Lower leg skin (tissue), 4 donors: ENCODE data around the gene SPATA13. TPM values are rescaled to one million over a fixed set of nuclear protein-coding genes. Genes with fewer than 3 reads are reported as not detected.

Experiments used
- DNase-seq, 2 donors: peaks; one replicate each; pipeline ENCODE4 v3.0.0-alpha.2; 2019; ENCODE audit warnings: low spot score in 2 of 2
- H3K4me3 ChIP-seq: fragments of 200-600 bp; sonication (generic); 2 replicates; pipeline ENCODE4 v1.5.1; 2017; ENCODE audit warnings: mild to moderate bottlenecking, low read depth; ENCODE audit not compliant: poor library complexity, severe bottlenecking
- POLR2A ChIP-seq, 2 donors: fragments of 450-650 bp; IDR thresholded peaks; one replicate each; pipeline ENCODE4 v1.6.1; 2016 to 2017; ENCODE audit warnings: antibody characterized with exemption in 2 of 2, mild to moderate bottlenecking in 1 of 2, moderate library complexity in 1 of 2
- WGBS, 2 donors: methylation state at CpG; one replicate each; pipeline ENCODE4 v1.1.5; 2018; 5-methylcytosine and 5-hydroxymethylcytosine counted together
- intact Hi-C: fragments of 100-400 bp; cut with DNase I; formaldehyde crosslinking; loops from one replicate; pipeline ENCODE4 v1.15.0; 2023; ENCODE audit warnings: low total_unique reads
- total RNA-seq, 4 donors: library from RNA; depleted of rRNA; stranded (reverse); fragments of >200 nt; gene quantifications; one replicate each; pipeline ENCODE4 v1.1.0, GENCODE V29; 2016
- TF ChIP-seq, protein P1 (sequence below), 3 donors: fragments of 450-650 bp; IDR thresholded peaks; one replicate each; pipeline ENCODE4 v1.5.1; 2016; ENCODE audit warnings: antibody characterized with exemption in 3 of 3, mild to moderate bottlenecking in 3 of 3, moderate library complexity in 2 of 3

The SPATA13 gene
- total RNA-seq, 4 donors from 2014 or later = 30.6 to 78.3 (median 46.2) TPM

GRCh38 chr13:24275041-24275440 is 114.5 kb downstream of the SPATA13 start:
- no peak overlapping the region for H3K4me3 ChIP-seq
- TF ChIP-seq, protein P1, sequence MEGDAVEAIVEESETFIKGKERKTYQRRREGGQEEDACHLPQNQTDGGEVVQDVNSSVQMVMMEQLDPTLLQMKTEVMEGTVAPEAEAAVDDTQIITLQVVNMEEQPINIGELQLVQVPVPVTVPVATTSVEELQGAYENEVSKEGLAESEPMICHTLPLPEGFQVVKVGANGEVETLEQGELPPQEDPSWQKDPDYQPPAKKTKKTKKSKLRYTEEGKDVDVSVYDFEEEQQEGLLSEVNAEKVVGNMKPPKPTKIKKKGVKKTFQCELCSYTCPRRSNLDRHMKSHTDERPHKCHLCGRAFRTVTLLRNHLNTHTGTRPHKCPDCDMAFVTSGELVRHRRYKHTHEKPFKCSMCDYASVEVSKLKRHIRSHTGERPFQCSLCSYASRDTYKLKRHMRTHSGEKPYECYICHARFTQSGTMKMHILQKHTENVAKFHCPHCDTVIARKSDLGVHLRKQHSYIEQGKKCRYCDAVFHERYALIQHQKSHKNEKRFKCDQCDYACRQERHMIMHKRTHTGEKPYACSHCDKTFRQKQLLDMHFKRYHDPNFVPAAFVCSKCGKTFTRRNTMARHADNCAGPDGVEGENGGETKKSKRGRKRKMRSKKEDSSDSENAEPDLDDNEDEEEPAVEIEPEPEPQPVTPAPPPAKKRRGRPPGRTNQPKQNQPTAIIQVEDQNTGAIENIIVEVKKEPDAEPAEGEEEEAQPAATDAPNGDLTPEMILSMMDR (IDR thresholded peaks at IDR 0.05) = no peak
- TF ChIP-seq POLR2A (IDR thresholded peaks at IDR 0.05) = no peak
- no peak for DNase-seq
- intact Hi-C loops = no loop called here

GRCh38 chr13:24276306-24276705 is 115.8 kb downstream of the SPATA13 start:
- WGBS, 2 donors = 87 to 88% methylated on average over 2 of the region's 2 CpGs
- TF ChIP-seq, protein P1 (IDR thresholded peaks at IDR 0.05) = no peak
- TF ChIP-seq POLR2A (IDR thresholded peaks at IDR 0.05) = no peak
- intact Hi-C loops = no loop called here
- H3K4me3 ChIP-seq = no peak overlapping the region
- DNase-seq = no peak

DNA sequence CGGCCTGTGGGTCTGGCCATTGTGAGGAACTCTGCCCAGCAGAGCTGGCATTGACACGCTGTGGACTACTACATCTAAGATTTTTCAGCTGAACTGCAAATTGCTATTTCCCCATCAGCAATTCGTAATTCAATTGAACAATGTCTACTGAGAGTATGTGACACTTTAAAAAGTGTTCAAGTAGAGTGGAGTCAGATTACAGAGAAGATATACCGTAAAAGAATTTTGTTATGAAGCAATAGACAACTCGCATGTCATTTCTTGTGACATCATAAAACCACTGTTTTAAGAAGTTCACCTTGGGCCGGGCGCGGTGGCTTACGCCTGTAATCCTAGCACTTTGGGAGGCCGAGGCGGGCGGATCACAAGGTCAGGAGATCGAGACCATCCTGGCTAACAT is 116.3 kb downstream of the SPATA13 start:
- 94 to 96% methylated on average over 13 of the region's 13 CpGs for WGBS, 2 donors
- intact Hi-C loops = no loop called here
- TF ChIP-seq, protein P1 (IDR thresholded peaks at IDR 0.05) = no peak
- TF ChIP-seq POLR2A (IDR thresholded peaks at IDR 0.05) = no peak
- no peak overlapping the region for H3K4me3 ChIP-seq
- no peak for DNase-seq

- WGBS, 2 donors = 85 to 91% methylated on average over 6 of the region's 6 CpGs
- TF ChIP-seq, protein P1 (IDR thresholded peaks at IDR 0.05) = no peak
- no peak for TF ChIP-seq POLR2A (IDR thresholded peaks at IDR 0.05)
- no peak overlapping the region for H3K4me3 ChIP-seq
- DNase-seq = no peak
- intact Hi-C loops = no loop called here
These were observed 117.2 kb downstream of the SPATA13 start for GRCh38 chr13:24277761-24278160.

DNA sequence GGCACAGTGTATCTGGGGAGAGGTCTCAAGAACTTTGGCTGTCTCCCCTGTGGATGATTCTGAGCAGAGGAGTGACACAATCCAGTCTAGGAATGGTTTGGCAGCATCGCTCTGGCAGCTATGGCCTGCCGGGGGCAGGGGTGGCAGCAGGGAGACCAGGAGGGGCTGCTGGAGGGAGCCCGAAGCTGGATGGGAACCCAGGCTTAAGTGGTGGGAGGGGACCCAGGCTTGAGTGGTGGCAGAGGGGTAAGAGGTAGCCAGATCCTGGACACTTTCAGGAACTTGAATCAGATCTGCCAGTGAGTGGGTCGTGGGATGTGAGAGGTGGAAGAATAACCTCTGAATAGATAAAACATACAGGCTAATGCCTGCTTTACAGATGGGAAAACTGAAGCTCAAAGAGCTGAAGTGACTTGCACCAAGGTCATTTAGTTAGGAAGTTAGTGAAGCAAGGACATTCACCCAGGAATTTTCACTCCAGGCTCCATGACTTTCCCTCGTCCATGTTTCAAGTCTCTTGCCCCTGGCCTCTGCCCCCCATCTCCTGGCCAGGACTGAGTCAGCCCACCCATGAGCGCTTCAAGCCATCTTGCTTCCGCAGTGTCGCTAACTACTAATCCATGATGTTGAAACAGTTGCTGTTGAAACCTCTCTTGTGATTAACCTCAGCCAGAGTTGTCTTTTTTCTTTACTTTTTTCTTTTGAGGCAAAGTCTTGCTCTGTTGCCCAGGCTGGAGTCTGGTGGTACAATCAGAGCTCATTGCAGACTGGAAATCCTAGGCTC is 119.0 kb downstream of the SPATA13 start:
- no peak for DNase-seq
- WGBS, 2 donors = 94% methylated on average over 8 of the region's 8 CpGs
- TF ChIP-seq, protein P1 (IDR thresholded peaks at IDR 0.05) = no peak
- no peak for TF ChIP-seq POLR2A (IDR thresholded peaks at IDR 0.05)
- intact Hi-C loops = no loop called here
- H3K4me3 ChIP-seq = no peak overlapping the region

- TF ChIP-seq POLR2A (IDR thresholded peaks at IDR 0.05) = no peak
- TF ChIP-seq, protein P1 (IDR thresholded peaks at IDR 0.05) = no peak
- intact Hi-C loops = no loop called here
These were observed 120.2 kb downstream of the SPATA13 start for GRCh38 chr13:24280720-24281119.

More at GRCh38 chr13:24280720-24281119, 120.2 kb downstream of the SPATA13 start:
- no peak for DNase-seq
- WGBS, 2 donors = 66 to 72% methylated on average over 7 of the region's 7 CpGs
- H3K4me3 ChIP-seq = no peak overlapping the region
